GM23248 (cell line): ENCODE results near the gene SLC1A3. TPM values are rescaled to one million over a fixed set of nuclear protein-coding genes. Genes with fewer than 3 reads are reported as not detected.

ENCODE experiments used
- DNase-seq: peaks from one replicate; pipeline ENCODE4 v3.0.0-alpha.2; 2015
- H2AFZ ChIP-seq: fragments of 200-600 bp; sonication (generic); 2 replicates; pipeline ENCODE4 v1.6.1; 2016; ENCODE audit warnings: antibody characterized with exemption
- H3F3A ChIP-seq: fragments of 200-600 bp; sonication (generic); 2 replicates; pipeline ENCODE4 v1.6.1; 2016; ENCODE audit warnings: mild to moderate bottlenecking, antibody characterized with exemption, mixed run types; ENCODE audit not compliant: insufficient read depth
- H3K27ac ChIP-seq: fragments of 200-600 bp; sonication (generic); 2 replicates; pipeline ENCODE4 v1.5.1; 2016; ENCODE audit warnings: mild to moderate bottlenecking
- H3K27me3 ChIP-seq: fragments of 200-600 bp; sonication (generic); replicated peaks from 2 replicates; pipeline ENCODE4 v1.6.1; 2016; ENCODE audit warnings: mild to moderate bottlenecking; ENCODE audit not compliant: insufficient read depth
- H3K36me3 ChIP-seq: fragments of 200-600 bp; sonication (generic); 2 replicates; pipeline ENCODE4 v1.6.1; 2016; ENCODE audit warnings: low read depth, mild to moderate bottlenecking
- H3K4me1 ChIP-seq: fragments of 200-600 bp; sonication (generic); 2 replicates; pipeline ENCODE4 v1.6.1; 2016; ENCODE audit warnings: mild to moderate bottlenecking; ENCODE audit not compliant: insufficient read depth
- H3K4me2 ChIP-seq: fragments of 200-600 bp; sonication (generic); one replicate; pipeline ENCODE4 v1.6.1; 2016; ENCODE audit warnings: mild to moderate bottlenecking; ENCODE audit not compliant: unreplicated experiment
- H3K4me3 ChIP-seq: fragments of 200-600 bp; sonication (generic); 2 replicates; pipeline ENCODE4 v1.5.1; 2016; ENCODE audit warnings: mild to moderate bottlenecking
- H3K79me2 ChIP-seq: fragments of 200-600 bp; sonication (generic); 2 replicates; pipeline ENCODE4 v1.6.1; 2016; ENCODE audit warnings: mild to moderate bottlenecking; ENCODE audit not compliant: insufficient read depth
- H3K9ac ChIP-seq: fragments of 200-600 bp; sonication (generic); 2 replicates; pipeline ENCODE4 v1.6.1; 2016; ENCODE audit warnings: mild to moderate bottlenecking
- H3K9me2 ChIP-seq: fragments of 200-600 bp; sonication (generic); 2 replicates; pipeline ENCODE4 v1.6.1; 2016; ENCODE audit warnings: mixed run types, mild to moderate bottlenecking, moderate library complexity; ENCODE audit not compliant: insufficient read depth
- H3K9me3 ChIP-seq: fragments of 200-600 bp; sonication (generic); one replicate; pipeline ENCODE4 v1.6.1; 2017; ENCODE audit warnings: low read depth
- H4K20me1 ChIP-seq: fragments of 200-600 bp; sonication (generic); 2 replicates; pipeline ENCODE4 v1.6.0; 2016; ENCODE audit not compliant: insufficient read depth
- EZH2 ChIP-seq: fragments of 200-600 bp; sonication (generic); IDR thresholded peaks from 2 replicates; pipeline ENCODE4 v1.6.1; 2018; ENCODE audit warnings: antibody characterized with exemption, mild to moderate bottlenecking; ENCODE audit not compliant: insufficient read depth, poor library complexity, severe bottlenecking
- EZH2phosphoT487 ChIP-seq: fragments of 200-600 bp; sonication (generic); IDR thresholded peaks from 2 replicates; pipeline ENCODE4 v1.6.1; 2018; ENCODE audit warnings: antibody characterized with exemption, moderate library complexity, mild to moderate bottlenecking, low read depth; ENCODE audit not compliant: insufficient read depth
- WGBS, 2 experiments: methylation state at CpG; one replicate each; pipeline ENCODE4 v1.1.6; 2015 to 2017; ENCODE audit warnings: low lambda C conversion rate in 2 of 2, low coverage in 1 of 2; ENCODE audit errors: missing lambda C conversion rate in 2 of 2; 5-methylcytosine and 5-hydroxymethylcytosine counted together
- in situ Hi-C: fragments of 300-500 bp; cut with MboI; formaldehyde crosslinking; loops from 2 replicates; pipeline ENCODE4 v1.15.0; 2020
- polyA plus RNA-seq: library from polyadenylated mRNA; unstranded; fragments of >200 nt; fragmentation: Nextera tagmentation; extraction: Ambion mirVana; gene quantifications from 2 replicates; pipeline ENCODE4 v1.2.1, GENCODE V29; 2016
- total RNA-seq: library from RNA; depleted of rRNA; stranded (reverse); fragments of >200 nt; shearing (Covaris generic); gene quantifications from 2 replicates; pipeline ENCODE4 v1.2.3, GENCODE V29; 2014

The SLC1A3 gene
- total and polyA plus RNA-seq, 2 experiments from 2014 or later: 1.7 to 2.5 TPM

DNA sequence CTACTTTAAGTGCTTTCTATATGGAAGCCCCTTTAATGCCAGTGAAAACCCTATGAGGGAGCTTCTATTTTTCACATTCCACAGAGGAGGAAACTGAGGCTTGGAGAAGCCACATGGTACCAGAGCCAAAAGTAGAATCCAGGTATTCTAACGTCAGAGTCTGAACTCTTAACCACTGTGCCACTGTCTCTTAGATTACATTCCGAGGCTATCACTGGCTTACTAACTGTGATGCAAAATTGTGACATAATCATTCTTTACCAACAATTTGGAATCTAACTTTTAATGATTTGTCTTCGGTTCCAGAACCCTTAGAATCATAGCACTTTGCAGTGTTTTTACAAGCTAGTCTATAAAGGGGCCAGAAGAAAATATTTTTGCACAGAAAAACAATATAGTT, 59.2 kb downstream of the SLC1A3 start:
- H3K79me2 ChIP-seq: no peaks in the 10 kb centered on the region
- no peaks in the 10 kb centered on the region for H3K27me3 ChIP-seq
- WGBS, 2 experiments: 80 to 85% methylated on average over 3 of the region's 3 CpGs
- H3K9me2 ChIP-seq: no peaks in the 10 kb centered on the region
- no peak overlapping the region for H3K4me3 ChIP-seq
- in situ Hi-C loops: no loop called here
- H3K36me3 ChIP-seq: no peaks in the 10 kb centered on the region
- no peaks in the 10 kb centered on the region; the same call in 1 of the 2 replicates for H3F3A ChIP-seq
- no peak overlapping the region for H3K4me2 ChIP-seq
- no peak overlapping the region for H2AFZ ChIP-seq
- no peak for DNase-seq
- no peak overlapping the region for H3K27ac ChIP-seq
- no peak for TF ChIP-seq EZH2phosphoT487
- no peaks in the 10 kb centered on the region for H3K9me3 ChIP-seq
- no peak overlapping the region for H3K9ac ChIP-seq
- no peaks in the 10 kb centered on the region for H4K20me1 ChIP-seq
- 0 out of 2 replicates have a peak, but pooled peaks cover 10% of the 10 kb centered on the region for H3K4me1 ChIP-seq

DNA sequence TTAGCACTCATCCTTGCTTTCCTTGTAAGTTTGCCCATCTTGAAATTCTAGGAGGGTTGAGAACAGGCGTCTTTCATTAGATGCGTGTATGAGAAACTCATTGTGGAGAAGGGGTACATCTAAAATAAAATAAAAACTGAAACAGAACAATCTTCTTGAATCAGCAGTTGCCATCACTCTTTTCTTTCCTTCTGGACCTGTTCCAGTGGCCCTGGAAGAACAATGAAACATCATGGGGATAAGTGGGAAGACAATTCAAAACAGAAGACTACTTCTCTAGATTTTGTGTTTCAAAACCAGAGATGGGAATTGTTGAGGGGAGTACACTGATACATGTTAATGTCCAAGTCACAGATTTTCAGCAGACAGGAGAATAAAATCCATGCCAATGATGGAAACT, 59.9 kb downstream of the SLC1A3 start:
- 62% methylated on average over 2 of the region's 2 CpGs for WGBS, 2 experiments
- H3K4me3 ChIP-seq: no peak overlapping the region
- no peak overlapping the region for H3K9ac ChIP-seq
- no peaks in the 10 kb centered on the region for H3K9me2 ChIP-seq
- no peaks in the 10 kb centered on the region for H4K20me1 ChIP-seq
- in situ Hi-C loops: no loop called here
- no peak overlapping the region for H3K27ac ChIP-seq
- no peaks in the 10 kb centered on the region for H3K79me2 ChIP-seq
- H3K36me3 ChIP-seq: no peaks in the 10 kb centered on the region
- 0 out of 2 replicates have a peak, but pooled peaks cover 10% of the 10 kb centered on the region for H3K4me1 ChIP-seq
- TF ChIP-seq EZH2: no peak
- no peak for TF ChIP-seq EZH2phosphoT487
- H2AFZ ChIP-seq: no peak overlapping the region
- no peak overlapping the region for H3K4me2 ChIP-seq
- no peaks in the 10 kb centered on the region for H3K27me3 ChIP-seq
- no peaks in the 10 kb centered on the region; the same call in 1 of the 2 replicates for H3F3A ChIP-seq
- no peaks in the 10 kb centered on the region for H3K9me3 ChIP-seq
- DNase-seq: no peak

DNA sequence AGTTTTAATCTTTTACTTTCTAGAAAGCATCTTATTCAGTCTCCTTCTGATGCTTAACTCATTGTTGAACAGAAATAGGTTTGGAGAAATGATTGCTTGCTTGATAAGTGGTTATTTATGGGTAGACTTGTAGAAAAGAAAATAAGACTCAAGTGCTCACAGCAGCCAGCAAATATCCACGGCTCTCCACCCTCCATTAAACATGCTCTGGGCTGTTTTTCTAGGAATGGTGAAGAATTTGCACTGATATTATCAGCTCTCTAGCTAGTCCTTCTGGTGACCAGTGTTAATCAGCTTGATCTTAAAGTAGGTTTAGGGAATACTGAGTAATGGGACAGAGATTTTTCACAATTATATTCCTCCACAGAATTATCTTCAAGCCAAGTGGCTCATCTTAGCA, 60.6 kb downstream of the SLC1A3 start:
- H3K36me3 ChIP-seq: no peaks in the 10 kb centered on the region
- H3K9me3 ChIP-seq: no peaks in the 10 kb centered on the region
- no peaks in the 10 kb centered on the region for H3K79me2 ChIP-seq
- no peak overlapping the region for H3K9ac ChIP-seq
- H3K9me2 ChIP-seq: no peaks in the 10 kb centered on the region
- H3K4me2 ChIP-seq: no peak overlapping the region
- peak overlapping the region; percentile 26; the same call in 1 of the 2 replicates for H2AFZ ChIP-seq
- 0 out of 2 replicates have a peak, but pooled peaks cover 10% of the 10 kb centered on the region for H3K4me1 ChIP-seq
- no peaks in the 10 kb centered on the region; the same call in 1 of the 2 replicates for H3F3A ChIP-seq
- TF ChIP-seq EZH2phosphoT487: no peak
- no peak for TF ChIP-seq EZH2
- in situ Hi-C loops: no loop called here
- no peak overlapping the region for H3K4me3 ChIP-seq
- DNase-seq: no peak
- H3K27me3 ChIP-seq: no peaks in the 10 kb centered on the region
- no peak overlapping the region for H3K27ac ChIP-seq
- no peaks in the 10 kb centered on the region for H4K20me1 ChIP-seq
- 11 to 16% methylated on average over 1 of the region's 1 CpG for WGBS, 2 experiments

DNA sequence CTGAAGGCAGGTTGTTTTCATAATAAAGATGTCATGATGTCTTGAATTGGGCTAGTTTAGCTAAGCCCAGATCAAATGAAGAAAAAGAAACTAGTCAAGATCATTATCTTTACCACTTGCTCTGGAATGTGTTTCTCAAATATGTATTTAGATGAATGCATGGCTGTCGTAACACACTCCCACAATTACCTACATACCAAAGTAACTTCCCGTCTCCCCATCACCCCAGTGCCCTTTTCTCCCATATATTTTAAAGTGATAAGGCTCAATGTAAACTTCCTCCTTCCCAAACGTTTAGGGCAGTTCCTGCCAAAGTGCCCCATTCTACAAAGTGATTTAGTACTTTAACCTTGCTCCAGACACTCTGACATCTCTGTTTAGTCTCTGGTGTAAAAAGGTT, 61.4 kb downstream of the SLC1A3 start:
- Histone ChIP-seq H3K9me3 (no peaks in the 10 kb centered on the region), H3K36me3 (no peaks in the 10 kb centered on the region), H3K27ac (no peak overlapping the region), H3K27me3 (no peaks in the 10 kb centered on the region), H3K9ac (no peak overlapping the region), H3K4me3 (no peak overlapping the region), H4K20me1 (no peaks in the 10 kb centered on the region), H3K79me2 (no peaks in the 10 kb centered on the region), H3F3A (no peaks in the 10 kb centered on the region; the same call in 1 of the 2 replicates), H3K4me1 (0 out of 2 replicates have a peak, but pooled peaks cover 10% of the 10 kb centered on the region), H3K4me2 (no peak overlapping the region), H3K9me2 (no peaks in the 10 kb centered on the region), H2AFZ (no peak overlapping the region)
- in situ Hi-C loops: no loop called here
- DNase-seq: no peak
- WGBS, 2 experiments: 81 to 85% methylated on average over 3 of the region's 3 CpGs
- no peak for TF ChIP-seq EZH2phosphoT487
- no peak for TF ChIP-seq EZH2
